GM23338 (cell line): Measurements from ENCODE around the gene KLK6.

Experiments used
- CREB1 ChIP-seq: fragments of 250-450 bp; sonication (Bioruptor Pico); IDR thresholded peaks from 2 replicates; pipeline ENCODE4 v1.5.0; 2020; ENCODE audit warnings: low read depth, mild to moderate bottlenecking, moderate library complexity
- CTCF ChIP-seq, 2 experiments: fragments of 200-600 bp in 1 of 2; sonication (generic) in 1 of 2; conservative IDR thresholded peaks; 2 replicates each; pipeline versions ENCODE4 v1.5.1 to v1.6.1; 2016 to 2017; ENCODE audit warnings: antibody characterized with exemption in 2 of 2, low read depth in 2 of 2, mild to moderate bottlenecking in 2 of 2, moderate library complexity in 1 of 2
- ETS1 ChIP-seq: IDR thresholded peaks from 2 replicates; pipeline ENCODE4 v1.6.1; 2016; ENCODE audit warnings: antibody characterized with exemption
- EZH2 ChIP-seq: fragments of 200-600 bp; sonication (generic); IDR thresholded peaks from one replicate; pipeline ENCODE4 v1.8.0; 2017; ENCODE audit warnings: antibody characterized with exemption, mild to moderate bottlenecking, low read depth; ENCODE audit not compliant: unreplicated experiment
- EZH2phosphoT487 ChIP-seq: fragments of 200-600 bp; sonication (generic); IDR thresholded peaks from one replicate; pipeline ENCODE4 v1.8.1; 2018; ENCODE audit warnings: antibody characterized with exemption; ENCODE audit not compliant: unreplicated experiment
- JUNB ChIP-seq: IDR thresholded peaks from one replicate; pipeline ENCODE4 v1.6.1; 2016; ENCODE audit warnings: antibody characterized with exemption; ENCODE audit not compliant: unreplicated experiment
- NANOG ChIP-seq: IDR thresholded peaks from 2 replicates; pipeline ENCODE4 v1.6.1; 2016; ENCODE audit warnings: antibody characterized with exemption, borderline replicate concordance
- POLR2AphosphoS5 ChIP-seq: IDR thresholded peaks from 2 replicates; pipeline ENCODE4 v1.6.1; 2016; ENCODE audit warnings: antibody characterized with exemption, low read depth
- REST ChIP-seq: IDR thresholded peaks from one replicate; pipeline ENCODE4 v1.6.1; 2018; ENCODE audit warnings: antibody characterized with exemption; ENCODE audit not compliant: unreplicated experiment
- STAT1 ChIP-seq: IDR thresholded peaks from one replicate; pipeline ENCODE4 v1.6.1; 2016; ENCODE audit warnings: antibody characterized with exemption; ENCODE audit not compliant: unreplicated experiment
- ZNF114 ChIP-seq: fragments of 250-450 bp; sonication (Bioruptor Pico); IDR thresholded peaks from 2 replicates; pipeline ENCODE4 v1.5.0; 2020; ENCODE audit warnings: mild to moderate bottlenecking, moderate library complexity
- ZNF331 ChIP-seq: fragments of 250-450 bp; sonication (Bioruptor Pico); IDR thresholded peaks from 2 replicates; pipeline ENCODE4 v1.5.0; 2020; ENCODE audit warnings: low read depth, mild to moderate bottlenecking, moderate library complexity

- TF ChIP-seq CTCF (conservative IDR thresholded peaks at IDR 0.05; ENCODE audit: low read depth in 2 of 2) (no peak), POLR2AphosphoS5 (no peak), CREB1 (CRISPR knock-in tag) (no peak), EZH2 (no peak), EZH2phosphoT487 (no peak), JUNB (no peak), REST (no peak), NANOG (no peak), ZNF114 (no peak), ZNF331 (CRISPR knock-in tag) (no peak), STAT1 (no peak), ETS1 (no peak)
Observed at GRCh38 chr19:51014242-51014641, 44.9 kb upstream of the KLK6 start.
